Right lobe of liver (tissue), 4 donors: ENCODE results near the gene CMPK1.
"Not testable (repeated sequence)": the region's sequence is repeated elsewhere in the genome, so short reads cannot be mapped to it uniquely, and the experiment has no call there.

ENCODE experiments used
- POLR2A ChIP-seq: fragments of 450-650 bp; IDR thresholded peaks from one replicate; pipeline ENCODE4 v1.6.1; 2017; ENCODE audit warnings: antibody characterized with exemption, mild to moderate bottlenecking
- TF ChIP-seq, protein P1 (sequence below), 4 donors: fragments of 200-600 bp in 3 of 4; fragments of 450-650 bp in 1 of 4; IDR thresholded peaks; one replicate each; pipeline versions ENCODE4 v1.5.1 to v1.8.0; 2016 to 2022; ENCODE audit warnings: antibody characterized with exemption in 4 of 4, mild to moderate bottlenecking in 2 of 4
- donor health status: DM: no; HTN: no; CAD: no.
- donor health status: DM: no; HTN: no; CAD: no.
- donor health status: DM: no; HTN: yes; CAD: no.

DNA sequence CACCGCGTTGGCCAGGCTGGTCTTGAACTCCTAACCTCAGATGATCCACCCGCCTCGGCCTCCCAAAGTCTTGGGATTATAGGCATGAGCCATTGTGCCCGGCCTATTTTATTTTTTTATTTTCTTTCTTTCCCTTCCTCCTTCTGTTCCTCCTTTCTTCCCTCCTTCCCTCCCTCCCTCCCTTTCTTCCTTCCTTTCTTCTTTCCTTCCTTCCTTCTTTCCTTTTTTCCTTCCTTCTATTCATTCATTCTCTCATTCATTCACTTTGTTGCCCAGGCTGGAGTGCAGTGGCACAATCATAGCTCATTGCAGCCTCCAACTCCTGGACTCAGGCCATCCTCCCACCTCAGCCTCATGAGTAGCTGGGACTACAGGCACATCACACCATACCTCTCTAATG lies 13.4 kb downstream of the CMPK1 start:
- TF ChIP-seq, protein P1, sequence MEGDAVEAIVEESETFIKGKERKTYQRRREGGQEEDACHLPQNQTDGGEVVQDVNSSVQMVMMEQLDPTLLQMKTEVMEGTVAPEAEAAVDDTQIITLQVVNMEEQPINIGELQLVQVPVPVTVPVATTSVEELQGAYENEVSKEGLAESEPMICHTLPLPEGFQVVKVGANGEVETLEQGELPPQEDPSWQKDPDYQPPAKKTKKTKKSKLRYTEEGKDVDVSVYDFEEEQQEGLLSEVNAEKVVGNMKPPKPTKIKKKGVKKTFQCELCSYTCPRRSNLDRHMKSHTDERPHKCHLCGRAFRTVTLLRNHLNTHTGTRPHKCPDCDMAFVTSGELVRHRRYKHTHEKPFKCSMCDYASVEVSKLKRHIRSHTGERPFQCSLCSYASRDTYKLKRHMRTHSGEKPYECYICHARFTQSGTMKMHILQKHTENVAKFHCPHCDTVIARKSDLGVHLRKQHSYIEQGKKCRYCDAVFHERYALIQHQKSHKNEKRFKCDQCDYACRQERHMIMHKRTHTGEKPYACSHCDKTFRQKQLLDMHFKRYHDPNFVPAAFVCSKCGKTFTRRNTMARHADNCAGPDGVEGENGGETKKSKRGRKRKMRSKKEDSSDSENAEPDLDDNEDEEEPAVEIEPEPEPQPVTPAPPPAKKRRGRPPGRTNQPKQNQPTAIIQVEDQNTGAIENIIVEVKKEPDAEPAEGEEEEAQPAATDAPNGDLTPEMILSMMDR (IDR thresholded peaks at IDR 0.05) = not testable (repeated sequence)
- TF ChIP-seq POLR2A = not testable (repeated sequence)
